Superior temporal gyrus (tissue), 1 donor: Measurements from ENCODE around the gene ZNF205.

Source experiments
- DNase-seq: peaks from one replicate; pipeline ENCODE4 v3.0.0-alpha.2; 2016; ENCODE audit errors: extremely low spot score

Gene ZNF205

DNA sequence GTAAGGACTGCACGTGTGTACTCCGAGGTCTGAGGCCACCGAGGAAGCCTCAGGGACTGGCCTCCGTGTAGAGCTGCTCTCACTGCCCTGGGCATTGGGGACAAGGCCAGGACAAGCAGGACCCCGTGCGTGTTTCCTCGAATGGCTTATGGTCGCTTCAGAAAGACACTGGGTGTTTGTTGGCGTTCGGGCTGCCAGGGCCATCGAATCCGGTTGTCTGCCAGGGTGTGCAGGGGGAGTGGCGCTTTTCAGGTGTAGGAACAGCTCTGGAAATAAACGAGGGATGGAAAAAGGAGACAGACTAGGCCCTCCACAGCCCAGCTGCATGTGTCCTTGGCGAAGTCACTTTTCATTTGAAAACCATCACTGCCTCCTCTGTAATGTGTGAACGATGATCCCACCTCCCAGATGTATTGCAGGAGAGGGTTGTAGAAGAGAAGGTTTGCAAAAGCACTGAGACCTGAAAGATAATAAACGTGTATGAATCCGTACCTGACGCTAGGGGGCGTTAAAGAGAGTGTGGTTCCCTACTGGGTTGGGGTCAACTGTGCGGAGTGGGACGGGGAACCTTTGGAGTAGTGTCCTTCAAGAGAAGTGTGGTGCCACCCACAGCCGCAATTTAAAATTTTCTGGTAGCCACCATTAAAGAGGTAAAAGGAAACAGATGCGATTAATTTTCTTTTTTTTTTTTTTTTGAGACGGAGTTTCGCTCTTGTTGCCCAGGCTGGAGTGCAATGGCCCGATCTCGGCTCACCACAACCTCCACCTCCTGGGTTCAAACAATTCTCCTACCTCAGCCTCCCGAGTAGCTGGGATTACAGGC is 11.2 kb upstream of the ZNF205 start:
- DNase-seq = peak; percentile 19

GRCh38 chr16:3101841-3102470 is 10.4 kb upstream of the ZNF205 start:
- DNase-seq = no peak

GRCh38 chr16:3106205-3106928 is 6.0 kb upstream of the ZNF205 start:
- peak; percentile 80 for DNase-seq

- no peak for DNase-seq
Observed at GRCh38 chr16:3112881-3113574, 642 bp downstream of the ZNF205 start.

DNA sequence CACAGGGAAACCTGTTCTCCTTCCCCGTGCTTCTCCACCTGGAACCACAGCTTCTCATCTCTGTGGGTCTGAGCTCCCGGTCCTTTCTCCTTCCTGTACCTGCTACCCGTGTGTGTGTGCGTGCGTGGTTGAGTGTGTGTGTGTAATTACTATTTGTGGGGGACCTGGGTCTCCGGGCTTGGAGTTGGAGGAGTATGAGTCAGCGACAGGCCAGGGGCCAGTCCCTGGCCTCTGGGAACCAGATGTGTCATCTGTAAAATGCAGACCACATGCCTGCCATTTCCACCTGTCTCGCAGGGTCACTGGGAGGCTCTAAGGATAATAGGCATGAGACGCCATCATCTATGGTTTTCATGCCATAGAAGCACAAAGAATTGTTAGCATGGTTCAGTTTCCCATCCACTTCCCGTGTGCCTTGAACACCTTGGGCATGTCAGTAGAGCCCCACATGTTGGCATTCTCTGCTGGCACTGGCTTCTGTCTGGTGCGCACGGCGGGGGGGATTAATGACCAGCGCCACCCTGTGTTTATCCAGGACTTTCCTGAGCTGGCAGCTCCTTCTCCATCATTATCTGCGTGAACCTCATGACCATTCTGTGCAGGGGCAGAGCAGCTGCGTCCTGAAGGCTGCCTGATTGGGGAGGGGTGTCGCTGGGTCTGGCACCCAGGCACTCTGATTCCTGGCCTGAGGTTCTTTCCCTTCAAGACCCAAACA is 1.5 kb downstream of the ZNF205 start:
- DNase-seq = no peak

GRCh38 chr16:3115003-3115402 is 2.6 kb downstream of the ZNF205 start:
- DNase-seq = no peak

DNA sequence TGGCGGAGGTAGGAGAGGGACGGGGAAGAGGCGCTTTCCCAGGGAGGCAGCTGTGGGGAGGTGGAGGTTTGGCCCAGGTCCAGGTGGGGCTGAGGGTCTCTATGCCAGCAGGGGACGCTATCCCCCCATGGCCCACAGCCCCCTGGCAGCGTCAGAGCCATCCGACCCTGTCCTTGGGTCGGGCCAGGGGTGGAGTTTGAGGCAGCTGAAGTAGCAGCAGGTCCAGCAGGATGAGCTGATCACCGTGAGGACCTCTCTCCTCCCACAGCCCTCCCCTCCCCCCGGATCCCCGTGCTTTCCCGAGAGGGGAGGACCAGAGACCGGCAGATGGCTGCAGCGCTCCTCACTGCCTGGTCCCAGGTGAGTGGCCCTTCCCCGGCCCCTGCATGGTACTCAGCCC is 3.2 kb downstream of the ZNF205 start:
- no peak for DNase-seq

DNA sequence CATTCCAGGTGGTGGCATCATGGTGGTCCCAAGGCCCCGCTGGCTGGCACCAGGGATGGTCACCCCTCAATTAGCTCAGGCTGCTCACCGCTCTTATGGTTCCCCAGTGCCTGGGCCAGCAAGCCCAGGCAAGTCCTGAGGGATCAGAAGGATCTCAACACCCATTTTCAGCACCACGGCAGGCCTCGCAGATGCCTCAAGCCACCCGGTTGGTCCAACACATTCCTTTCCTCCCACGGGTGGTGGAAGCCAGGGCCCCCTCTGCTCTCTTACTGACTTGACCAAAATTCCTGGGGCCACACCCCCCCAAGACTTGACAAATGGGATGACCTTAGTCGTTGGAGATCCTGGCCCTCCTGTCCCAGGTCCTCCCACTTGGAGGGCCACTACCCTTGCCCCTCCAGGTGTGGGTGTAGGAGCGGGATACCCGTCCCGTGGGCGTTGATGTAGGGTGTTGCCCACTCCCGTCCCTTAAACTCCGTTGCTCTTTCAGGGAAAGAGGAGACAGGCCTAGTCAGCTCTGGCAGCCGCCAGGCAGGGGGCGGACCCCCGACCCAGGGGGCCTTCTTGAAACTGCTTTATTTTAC is 5.9 kb downstream of the ZNF205 start:
- no peak for DNase-seq

DNA sequence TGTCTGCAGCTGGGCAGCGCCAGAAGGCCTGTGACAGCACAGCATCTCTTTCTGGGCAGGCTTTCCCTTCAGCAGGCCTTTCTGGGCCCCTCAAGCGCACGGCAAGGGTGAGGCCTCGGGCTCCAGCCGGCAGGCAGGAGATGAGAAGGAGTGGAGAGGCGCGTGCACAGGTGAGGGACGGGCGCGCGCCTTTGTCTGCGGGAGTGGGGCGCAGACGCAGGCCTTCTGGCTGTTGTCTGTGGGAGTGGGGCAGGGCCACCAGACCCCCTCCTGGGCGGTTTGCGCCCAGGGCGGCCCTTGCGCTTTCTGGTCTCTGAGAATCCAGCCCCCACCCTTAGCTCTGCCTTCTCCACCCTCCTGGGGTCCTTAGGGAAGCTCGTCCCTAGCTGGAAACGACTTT is 6.5 kb downstream of the ZNF205 start:
- no peak for DNase-seq

- no peak for DNase-seq
Observed at GRCh38 chr16:3119286-3119685, 6.9 kb downstream of the ZNF205 start.

DNA sequence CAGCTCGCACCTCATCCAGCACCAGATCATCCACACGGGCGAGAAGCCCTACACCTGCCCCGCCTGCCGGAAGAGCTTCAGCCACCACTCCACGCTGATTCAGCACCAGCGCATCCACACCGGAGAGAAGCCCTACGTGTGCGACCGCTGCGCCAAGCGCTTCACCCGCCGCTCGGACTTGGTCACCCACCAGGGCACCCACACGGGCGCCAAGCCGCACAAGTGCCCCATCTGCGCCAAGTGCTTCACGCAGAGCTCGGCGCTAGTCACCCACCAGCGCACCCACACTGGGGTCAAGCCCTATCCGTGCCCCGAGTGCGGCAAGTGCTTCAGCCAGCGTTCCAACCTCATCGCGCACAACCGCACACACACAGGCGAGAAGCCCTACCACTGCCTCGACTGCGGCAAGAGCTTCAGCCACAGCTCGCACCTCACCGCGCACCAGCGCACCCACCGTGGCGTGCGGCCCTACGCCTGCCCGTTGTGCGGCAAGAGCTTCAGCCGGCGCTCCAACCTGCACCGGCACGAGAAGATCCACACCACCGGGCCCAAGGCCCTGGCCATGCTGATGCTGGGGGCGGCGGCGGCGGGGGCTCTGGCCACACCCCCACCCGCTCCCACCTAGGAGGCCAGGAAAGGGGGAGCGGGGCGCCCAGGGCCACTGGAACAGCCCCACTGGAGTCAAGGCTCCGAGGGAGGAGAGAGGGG is 7.5 kb downstream of the ZNF205 start:
- DNase-seq = no peak

DNA sequence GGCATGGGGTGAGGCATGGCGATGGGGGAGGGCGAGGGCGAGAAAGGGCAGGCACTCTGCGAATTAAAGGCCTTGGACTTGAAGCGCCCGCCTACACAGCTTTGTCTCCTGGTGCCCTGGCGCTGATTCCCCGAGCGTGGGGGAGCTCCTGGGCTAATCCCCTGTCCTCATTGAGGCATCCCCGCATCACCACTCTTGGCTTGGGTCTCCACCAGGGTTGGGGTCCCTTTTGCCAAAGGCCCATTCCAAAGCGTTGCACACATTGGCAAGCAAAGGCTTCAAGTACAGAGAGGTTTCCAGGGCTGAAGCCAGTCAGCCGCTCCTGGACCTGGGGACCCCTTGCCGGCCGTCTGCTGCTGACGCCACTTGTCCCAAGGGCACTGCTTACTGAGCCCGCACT is 8.0 kb downstream of the ZNF205 start:
- no peak for DNase-seq

DNA sequence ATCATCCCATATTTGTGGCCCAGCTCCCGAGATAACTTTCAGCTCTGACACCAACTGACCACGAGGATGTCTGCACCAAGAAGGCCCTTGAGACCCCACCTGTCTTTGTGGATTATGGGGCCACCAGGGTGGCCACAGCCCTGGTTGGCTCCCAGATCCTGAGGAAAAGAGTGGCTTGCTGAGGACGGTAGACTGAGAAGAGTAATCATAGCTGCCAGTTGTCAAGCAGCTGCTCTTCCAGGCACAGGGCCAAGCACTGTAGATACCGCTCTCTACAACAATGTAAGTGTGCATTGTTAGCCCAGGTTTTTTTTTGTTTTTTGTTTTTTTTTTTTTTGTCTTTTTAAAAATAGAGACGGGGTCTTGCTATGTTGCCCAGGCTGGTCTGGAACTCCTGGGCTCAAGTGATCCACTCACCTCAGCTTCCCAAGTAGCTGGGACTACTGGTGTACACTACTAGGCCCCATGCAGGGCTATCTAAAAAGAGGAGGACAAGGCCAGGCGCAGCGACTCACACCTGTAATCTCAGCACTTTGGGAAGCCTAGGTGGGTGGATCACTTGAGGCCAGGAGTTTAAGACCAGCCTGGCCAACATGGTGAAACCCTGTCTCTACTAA is 9.6 kb downstream of the ZNF205 start:
- no peak for DNase-seq

GRCh38 chr16:3122926-3123570 is 10.7 kb downstream of the ZNF205 start:
- no peak for DNase-seq

DNA sequence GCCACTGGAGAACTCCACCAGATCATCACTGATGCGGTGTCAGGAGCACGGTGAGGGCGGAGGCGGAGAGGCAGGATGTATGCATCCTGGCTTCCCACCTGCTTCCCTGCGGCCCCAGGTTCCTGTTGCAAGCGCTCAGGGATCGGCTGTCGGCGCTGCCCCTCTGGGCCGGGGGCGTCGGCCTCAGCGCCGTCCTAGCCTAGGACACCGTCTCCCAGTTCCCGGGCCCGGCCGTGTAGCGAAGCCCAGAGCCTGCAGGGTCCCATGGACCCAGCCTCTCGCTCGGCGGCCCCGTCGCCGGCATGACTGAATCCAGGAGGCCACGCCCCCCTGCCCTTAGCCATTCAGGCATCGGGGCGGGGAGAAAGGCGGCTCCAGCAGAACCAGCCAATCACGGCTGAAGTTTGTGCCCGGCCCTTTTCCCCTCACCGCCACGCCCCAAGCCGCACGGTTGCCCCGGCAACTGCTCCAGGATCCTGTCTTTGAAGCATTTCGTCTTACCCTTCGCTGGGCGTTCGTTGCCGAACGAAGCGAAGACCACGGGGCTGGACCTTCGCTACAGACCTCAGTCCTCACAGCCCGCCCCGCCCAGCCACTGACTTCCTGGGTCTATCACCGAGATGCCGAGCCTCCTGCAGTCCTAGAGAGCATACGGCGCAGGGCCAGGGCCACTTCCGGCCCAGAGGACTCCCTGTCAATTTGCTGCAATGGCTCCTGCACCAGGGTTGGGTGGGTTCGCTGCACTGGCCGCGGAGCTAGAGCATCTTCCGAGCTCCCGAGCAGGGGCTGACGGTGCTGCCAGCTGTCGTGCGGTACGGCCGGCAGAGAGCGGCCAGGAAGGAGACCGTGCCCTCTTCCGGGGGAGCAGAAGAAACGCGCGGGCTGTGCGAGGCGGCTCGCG is 11.8 kb downstream of the ZNF205 start:
- DNase-seq = peak; percentile 97

DNA sequence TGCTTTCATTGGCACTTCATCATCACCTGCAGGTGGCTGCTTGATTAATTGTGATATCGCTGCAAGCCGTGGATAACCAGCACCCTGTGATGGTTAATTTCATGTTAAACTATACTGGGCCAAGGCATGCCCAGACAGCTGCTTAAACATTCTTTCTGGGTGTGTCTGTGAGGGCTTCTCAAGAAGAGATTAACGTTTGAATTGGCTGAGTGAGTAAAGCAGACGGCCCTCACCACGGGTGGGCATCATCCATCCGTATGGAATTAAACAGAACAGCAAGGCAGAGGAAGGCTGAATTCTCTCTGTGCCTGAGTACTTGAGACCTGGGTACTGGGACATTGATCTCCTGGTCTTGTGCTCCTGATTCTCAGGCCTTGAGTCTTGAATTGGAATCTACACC is 15.4 kb downstream of the ZNF205 start:
- DNase-seq = no peak

DNA sequence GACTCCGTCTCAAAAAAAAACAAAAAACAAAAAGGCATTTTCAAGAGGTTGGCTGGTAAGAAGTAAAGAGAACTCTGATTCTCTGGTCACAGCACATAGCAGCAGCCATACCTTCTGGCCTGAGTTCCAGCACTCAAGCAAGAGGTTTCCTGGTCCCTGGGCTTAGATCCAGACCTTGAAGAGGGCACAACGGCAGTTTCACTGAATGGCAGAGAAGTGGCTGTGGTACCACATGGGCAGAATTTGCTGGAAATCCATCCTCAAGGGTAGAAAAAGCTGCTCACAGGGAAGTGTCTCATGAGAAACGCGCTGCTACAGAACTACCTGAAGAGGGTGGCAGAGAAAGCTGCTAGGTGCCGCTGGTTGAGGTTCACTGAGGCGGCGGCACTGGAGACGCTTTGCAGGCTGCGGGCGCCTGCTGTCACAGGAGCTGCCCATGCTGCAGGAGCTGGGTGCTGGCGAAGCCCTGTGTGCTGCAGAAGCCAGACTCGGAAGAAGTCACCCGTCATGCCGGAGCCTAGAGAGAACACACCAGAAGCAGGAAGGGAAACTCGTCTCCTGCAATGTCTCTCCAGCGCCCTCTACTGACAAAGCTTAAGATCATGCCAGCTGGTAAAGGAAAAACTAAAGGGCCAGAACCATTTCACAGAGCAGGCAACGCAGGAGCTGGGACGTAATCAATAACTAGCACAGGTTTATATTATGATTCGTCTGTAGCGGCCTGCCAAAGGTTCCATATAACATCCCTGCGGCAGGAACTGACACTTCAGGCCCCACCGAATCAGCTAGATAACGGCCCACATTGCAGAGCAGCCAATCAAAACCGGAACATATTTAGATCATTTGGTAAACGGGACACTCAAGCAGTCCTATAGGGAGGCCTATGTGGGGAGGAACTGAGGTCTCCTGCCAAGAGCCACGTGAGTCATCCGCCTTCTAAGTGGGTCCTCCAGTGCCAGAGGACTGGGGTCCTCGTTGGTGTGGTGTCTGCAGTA is 17.0 kb downstream of the ZNF205 start:
- peak; percentile 92 for DNase-seq
